HG03520 (cell line): ENCODE results near the gene XDH.

Source experiments
- ATAC-seq: cut with Tn5 transposase; IDR thresholded peaks from one replicate; pipeline ENCODE4 v1.9.1; 2021; ENCODE audit warnings: mild to moderate bottlenecking, moderate library complexity; ENCODE audit not compliant: unreplicated experiment

The XDH gene

DNA sequence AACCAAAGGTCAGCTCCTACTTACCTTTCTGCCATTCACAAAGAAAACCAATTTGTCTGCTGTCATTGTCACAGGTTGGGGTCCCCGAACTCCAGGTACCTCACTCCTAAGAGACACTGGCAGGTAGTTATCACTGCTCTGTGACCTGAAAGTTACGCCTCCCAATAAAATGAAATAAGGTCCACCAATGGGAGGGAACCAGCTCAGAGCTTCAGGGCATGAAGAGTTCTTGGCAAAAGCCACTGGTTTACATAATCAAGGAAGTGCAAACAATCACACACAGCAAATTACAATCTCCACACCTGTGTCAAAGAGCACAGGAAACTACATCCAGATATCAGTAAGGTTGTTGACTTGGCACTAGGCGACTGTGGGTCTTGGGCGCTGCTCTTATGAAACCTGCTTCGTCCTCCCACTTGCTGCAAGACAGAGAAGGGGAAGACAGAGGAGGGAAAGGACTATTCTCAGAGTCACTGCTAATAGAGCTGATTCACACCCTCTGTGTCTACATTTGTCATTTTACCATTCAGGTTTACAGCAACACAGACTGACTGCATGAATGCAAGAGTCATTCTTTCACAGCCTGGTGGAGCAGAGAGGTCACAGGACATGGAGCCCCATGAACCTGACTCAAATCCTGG is at the start of gene XDH:
XDH (minus strand) TSS at position 142 of the 641 bp plus-strand sequence; CDS start at position 66, 76 bp downstream.
- ATAC-seq = no peak

DNA sequence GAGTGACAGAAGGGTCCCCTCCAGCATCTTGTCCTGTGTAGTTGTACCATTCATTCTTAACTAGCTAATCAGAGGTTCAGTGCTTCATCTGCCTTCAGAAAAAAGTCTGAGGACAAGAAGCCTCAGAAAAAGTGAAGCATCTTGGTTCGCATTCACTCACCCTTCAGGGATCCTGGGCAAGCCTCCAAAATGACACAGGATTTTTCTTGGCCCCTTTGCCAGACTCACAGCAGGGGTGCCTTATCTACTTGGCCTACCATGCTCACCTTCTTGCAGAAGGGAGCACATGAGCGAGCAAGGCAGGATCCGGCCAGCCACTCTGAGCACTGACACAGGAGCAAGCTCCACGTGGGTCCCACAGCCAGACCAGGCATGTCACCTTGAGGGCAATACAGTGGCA is 43.1 kb upstream of the XDH start:
- no peak for ATAC-seq

GRCh38 chr2:31446848-31447247 is 32.3 kb upstream of the XDH start:
- no peak for ATAC-seq

DNA sequence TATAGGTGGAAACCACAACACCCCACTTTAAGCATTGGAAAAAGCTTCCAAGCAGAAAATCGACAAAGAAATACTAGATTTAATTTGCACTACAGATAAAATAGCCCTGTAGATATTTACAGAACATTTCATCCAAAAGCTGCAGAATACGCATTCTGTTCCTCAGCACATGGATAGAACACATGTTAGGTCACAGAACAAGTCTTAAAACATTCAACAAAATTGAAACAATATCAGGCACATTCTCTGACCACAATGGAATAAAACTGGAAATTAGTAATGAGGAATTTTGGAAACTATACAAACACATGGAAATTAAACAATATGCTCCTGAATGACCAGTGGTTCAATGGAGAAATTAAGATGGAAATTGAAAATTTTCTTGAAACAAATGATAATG is 27.8 kb upstream of the XDH start:
- no peak for ATAC-seq

GRCh38 chr2:31440764-31441163 is 26.2 kb upstream of the XDH start:
- no peak for ATAC-seq

- no peak for ATAC-seq
Observed at GRCh38 chr2:31434911-31435310, 20.4 kb upstream of the XDH start.

GRCh38 chr2:31433541-31433940 is 19.0 kb upstream of the XDH start:
- ATAC-seq = no peak

DNA sequence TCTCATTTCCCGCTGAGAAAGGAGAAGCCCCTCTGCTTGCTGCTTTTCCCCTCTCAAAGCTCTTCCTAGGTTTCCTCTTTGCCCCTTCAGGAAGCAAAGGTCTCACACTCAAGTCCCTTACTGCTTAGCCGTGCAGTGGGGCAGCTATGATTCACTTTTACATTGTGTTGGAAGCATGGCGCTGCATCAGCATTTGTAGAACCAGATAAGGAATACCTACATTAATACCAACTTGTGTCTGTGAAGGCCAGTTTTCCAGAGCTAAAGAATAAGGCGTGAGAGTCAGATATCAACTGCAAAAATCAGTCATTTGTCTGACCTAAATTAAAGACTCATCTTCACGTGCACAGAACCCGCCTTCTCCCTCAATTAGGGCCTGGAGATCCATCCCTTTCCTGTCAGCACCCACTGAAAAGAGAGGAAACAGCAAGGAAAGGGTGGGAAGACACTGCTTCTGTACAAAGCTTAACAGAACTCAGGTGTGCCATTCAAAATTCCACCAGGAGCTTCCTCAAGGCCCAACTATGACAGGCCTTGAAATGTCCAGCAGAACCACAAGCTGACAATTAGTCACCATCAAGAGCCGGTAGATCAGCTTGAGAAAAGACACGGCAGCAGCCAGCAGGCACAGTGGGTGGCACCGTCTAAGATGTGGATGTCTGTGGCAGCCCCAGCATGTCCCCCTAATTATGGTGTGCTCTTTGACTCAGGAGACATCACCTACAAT is 16.1 kb upstream of the XDH start:
- ATAC-seq = no peak

- no peak for ATAC-seq
Observed at GRCh38 chr2:31429759-31430438, 15.4 kb upstream of the XDH start.

DNA sequence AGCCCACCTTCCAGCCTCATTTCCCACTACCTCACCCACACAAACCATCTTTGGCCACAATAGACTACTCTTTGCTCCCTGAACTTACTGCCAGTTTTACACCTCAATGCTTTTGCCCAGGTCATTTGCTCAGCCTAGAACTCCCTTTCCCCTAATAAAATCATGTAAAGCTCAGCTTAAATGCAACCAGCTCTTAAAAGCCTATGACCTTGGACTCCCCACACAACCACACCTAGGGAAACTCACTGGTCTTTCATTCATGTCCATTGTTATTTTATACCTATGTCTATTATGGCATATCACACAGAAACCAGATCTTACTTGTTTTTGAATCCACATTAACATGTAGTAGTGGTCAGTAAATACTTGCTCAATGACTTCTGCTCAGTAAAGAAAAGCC is 14.5 kb upstream of the XDH start:
- no peak for ATAC-seq

- ATAC-seq = no peak
Observed at GRCh38 chr2:31428001-31428418, 13.5 kb upstream of the XDH start.

- ATAC-seq = no peak
Observed at GRCh38 chr2:31426096-31426495, 11.6 kb upstream of the XDH start.

- no peak for ATAC-seq
Observed at GRCh38 chr2:31421634-31422033, 7.1 kb upstream of the XDH start.

- ATAC-seq = no peak
Observed at GRCh38 chr2:31420936-31421335, 6.4 kb upstream of the XDH start.

GRCh38 chr2:31419386-31419785 is 4.8 kb upstream of the XDH start:
- ATAC-seq = no peak

DNA sequence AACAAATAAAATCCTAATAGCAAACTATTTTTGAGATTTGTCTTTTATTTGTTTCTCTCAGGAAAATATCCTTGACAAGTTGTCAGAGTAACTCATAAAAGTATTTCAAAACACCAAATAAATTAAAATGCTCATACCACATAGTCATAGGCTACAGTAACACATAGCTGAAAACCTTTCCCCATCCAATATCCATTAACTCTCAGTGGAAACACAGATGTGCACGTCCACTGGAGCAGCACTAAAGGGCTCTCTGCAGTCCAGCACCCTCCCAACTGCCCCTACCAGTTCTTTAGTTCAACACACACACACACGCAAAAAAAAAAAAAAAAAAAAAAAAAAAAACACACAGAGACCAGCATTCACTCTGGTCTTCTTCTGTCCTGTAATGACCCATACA is 879 bp upstream of the XDH start:
- no peak for ATAC-seq

GRCh38 chr2:31413862-31414550 is 536 bp downstream of the XDH start:
- ATAC-seq = no peak

- ATAC-seq = no peak
Observed at GRCh38 chr2:31413025-31413424, 1.5 kb downstream of the XDH start.

- no peak for ATAC-seq
Observed at GRCh38 chr2:31411771-31412170, 2.8 kb downstream of the XDH start.

GRCh38 chr2:31406593-31407385 is 7.8 kb downstream of the XDH start:
- ATAC-seq = no peak

DNA sequence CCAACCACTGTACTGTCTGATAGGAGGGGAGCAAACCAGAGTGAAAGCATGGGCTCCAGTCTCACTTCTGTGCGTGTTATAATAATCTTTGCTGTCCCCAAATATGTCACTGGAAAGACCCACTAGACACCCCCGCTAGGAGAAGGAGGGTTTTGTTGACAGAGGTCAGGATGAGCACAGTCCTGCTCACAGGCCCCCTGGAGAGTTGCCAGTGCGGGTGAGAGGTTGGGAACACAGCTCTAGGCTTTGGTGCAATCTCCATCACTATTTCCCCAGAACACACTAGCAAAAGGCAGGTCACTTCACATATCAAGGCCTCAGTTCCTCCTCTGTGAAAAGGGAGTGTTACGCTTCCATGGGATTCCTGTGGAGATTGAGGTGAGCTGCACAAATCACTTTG is 9.7 kb downstream of the XDH start:
- ATAC-seq = no peak
